ENCODE results near the gene ZNF613.

DNA sequence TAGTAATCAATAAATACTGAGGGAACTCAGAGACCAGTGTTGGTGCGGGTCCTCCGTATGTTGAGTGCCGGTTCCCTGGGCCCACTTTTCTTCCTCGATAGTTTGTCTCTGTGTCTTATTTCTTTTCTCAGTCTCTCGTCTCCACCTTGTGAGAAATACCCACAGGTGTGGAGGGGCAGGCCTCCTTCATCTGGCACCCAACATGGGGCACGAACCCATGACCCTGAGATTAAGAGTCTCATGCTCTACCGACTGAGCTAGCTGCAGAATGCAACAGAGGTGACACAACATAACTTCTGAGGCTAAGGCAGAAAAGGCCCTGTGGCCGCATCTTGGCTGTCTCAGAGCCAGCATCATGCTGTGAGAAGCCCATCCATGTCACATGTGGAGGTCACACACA, 5.3 kb upstream of the ZNF613 start:
- TF ChIP-seq, protein P1, sequence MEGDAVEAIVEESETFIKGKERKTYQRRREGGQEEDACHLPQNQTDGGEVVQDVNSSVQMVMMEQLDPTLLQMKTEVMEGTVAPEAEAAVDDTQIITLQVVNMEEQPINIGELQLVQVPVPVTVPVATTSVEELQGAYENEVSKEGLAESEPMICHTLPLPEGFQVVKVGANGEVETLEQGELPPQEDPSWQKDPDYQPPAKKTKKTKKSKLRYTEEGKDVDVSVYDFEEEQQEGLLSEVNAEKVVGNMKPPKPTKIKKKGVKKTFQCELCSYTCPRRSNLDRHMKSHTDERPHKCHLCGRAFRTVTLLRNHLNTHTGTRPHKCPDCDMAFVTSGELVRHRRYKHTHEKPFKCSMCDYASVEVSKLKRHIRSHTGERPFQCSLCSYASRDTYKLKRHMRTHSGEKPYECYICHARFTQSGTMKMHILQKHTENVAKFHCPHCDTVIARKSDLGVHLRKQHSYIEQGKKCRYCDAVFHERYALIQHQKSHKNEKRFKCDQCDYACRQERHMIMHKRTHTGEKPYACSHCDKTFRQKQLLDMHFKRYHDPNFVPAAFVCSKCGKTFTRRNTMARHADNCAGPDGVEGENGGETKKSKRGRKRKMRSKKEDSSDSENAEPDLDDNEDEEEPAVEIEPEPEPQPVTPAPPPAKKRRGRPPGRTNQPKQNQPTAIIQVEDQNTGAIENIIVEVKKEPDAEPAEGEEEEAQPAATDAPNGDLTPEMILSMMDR (conservative IDR thresholded peaks at IDR 0.05 in 1 of 2, IDR thresholded peaks at IDR 0.05 in 1 of 2; ENCODE audit: low read depth in 1 of 2, low read length in 2 of 2) = no peak
- TF ChIP-seq EZH2 (IDR thresholded peaks at IDR 0.05; ENCODE audit: low read length, missing control alignments) = no peak

Measured in fibroblast of lung (primary cell).